Esophagus squamous epithelium (tissue), 5 donors: ENCODE measurements around the gene PSMG1. TPM values are rescaled to one million over a fixed set of nuclear protein-coding genes. Genes with fewer than 3 reads are reported as not detected.

Source experiments
- DNase-seq: peaks from one replicate; lab custom pipeline; 2025; lab: John Stamatoyannopoulos, UW
- H3K27ac ChIP-seq, 4 donors: fragments of 200-600 bp; sonication (generic); one replicate each; pipeline ENCODE4 v1.5.1; 2016 to 2019; ENCODE audit warnings: mild to moderate bottlenecking in 1 of 4
- H3K27me3 ChIP-seq, 4 donors: fragments of 200-600 bp; sonication (generic); 1 replicate in 3 of 4; 2 replicates in 1 of 4; pipeline versions ENCODE4 v1.5.1 to v1.6.0; 2017 to 2021; ENCODE audit warnings: antibody characterized with exemption in 1 of 4
- H3K36me3 ChIP-seq, 3 donors: fragments of 200-600 bp; sonication (generic); one replicate each; pipeline ENCODE4 v1.5.1; 2016 to 2019
- H3K4me1 ChIP-seq, 3 donors: fragments of 200-600 bp; sonication (generic); one replicate each; pipeline ENCODE4 v1.5.1; 2017 to 2019
- H3K4me3 ChIP-seq, 4 donors: fragments of 200-600 bp; sonication (generic); 1 replicate in 3 of 4; 2 replicates in 1 of 4; pipeline ENCODE4 v1.5.1; 2016 to 2019; ENCODE audit warnings: mild to moderate bottlenecking in 2 of 4, moderate library complexity in 1 of 4
- H3K9me3 ChIP-seq, 3 donors: fragments of 200-600 bp; sonication (generic); one replicate each; pipeline ENCODE4 v1.5.1; 2016 to 2019
- POLR2A ChIP-seq, 4 donors: fragments of 450-650 bp; IDR thresholded peaks; one replicate each; pipeline ENCODE4 v1.6.1; 2017; ENCODE audit warnings: antibody characterized with exemption in 4 of 4, mild to moderate bottlenecking in 4 of 4, moderate library complexity in 3 of 4
- WGBS, 2 donors: methylation state at CpG; one replicate each; pipeline ENCODE4 v1.1.5; 2018; 5-methylcytosine and 5-hydroxymethylcytosine counted together
- intact Hi-C: fragments of 100-400 bp; cut with DNase I; formaldehyde crosslinking; loops from one replicate; pipeline ENCODE4 v1.15.0; 2022
- total RNA-seq, 4 donors: library from RNA; depleted of rRNA; stranded (reverse); fragments of >200 nt; gene quantifications; one replicate each; pipeline ENCODE4 v1.1.0, GENCODE V29; 2016
- TF ChIP-seq, protein P1 (sequence below), 6 experiments: fragments of 450-650 bp in 4 of 6; fragments of 200-600 bp in 2 of 6; sonication (generic) in 2 of 6; IDR thresholded peaks; one replicate each; pipeline ENCODE4 v1.5.1; 2016 to 2019; ENCODE audit warnings: antibody characterized with exemption in 6 of 6, mild to moderate bottlenecking in 4 of 6, moderate library complexity in 4 of 6
- donor health status: DM: yes; HTN: yes; CAD: no.

Gene PSMG1
- total RNA-seq, 4 donors from 2014 or later, result 33.8 to 56.5 (median 45.8) TPM

DNA sequence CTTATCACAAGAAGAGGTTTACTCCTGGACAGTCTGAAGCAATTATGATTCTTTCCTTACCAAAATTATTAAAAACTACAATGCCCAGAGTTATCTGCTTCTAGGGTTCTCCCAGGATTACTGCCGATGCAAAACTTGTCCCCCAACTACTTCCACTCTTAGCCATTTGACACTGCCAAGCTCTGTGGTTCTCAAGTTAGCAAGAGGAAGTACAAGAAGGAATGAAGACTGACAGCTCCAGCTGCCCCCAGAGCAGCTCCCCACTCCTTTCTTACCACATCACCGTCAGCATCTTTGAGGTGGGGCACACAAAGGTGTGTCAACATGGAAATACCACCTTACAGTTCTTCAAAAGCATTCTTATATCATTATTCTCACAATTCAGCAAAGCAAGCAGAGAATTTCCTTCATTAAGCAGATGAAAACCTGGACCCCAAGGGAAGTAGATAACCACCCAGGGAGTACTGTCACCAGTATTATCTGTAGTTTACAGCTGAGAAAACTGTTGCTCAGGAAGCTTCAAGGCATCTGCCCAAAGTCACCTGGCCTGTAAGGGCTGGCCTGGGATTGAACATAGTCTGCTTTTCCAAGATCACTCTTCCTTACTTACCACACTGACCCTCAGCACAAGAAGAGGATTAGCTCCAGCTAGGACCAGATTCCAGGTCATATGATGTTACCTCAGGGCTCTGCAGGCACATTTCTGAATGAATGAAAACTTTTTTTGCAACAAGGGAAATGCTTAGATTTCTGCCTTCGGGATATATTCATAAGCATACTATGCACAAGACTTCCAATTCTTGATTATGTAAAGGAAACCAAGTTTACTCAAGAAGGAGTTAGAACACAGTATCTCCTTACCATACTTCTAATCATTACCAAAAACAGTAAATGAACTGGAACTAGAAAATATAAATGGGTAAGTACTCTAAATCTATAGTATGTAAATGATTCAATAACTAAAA lies 9.3 kb downstream of the PSMG1 start:
- Histone ChIP-seq H3K9me3 (no peaks in the 10 kb centered on the region), H3K4me3 (no peak overlapping the region), H3K27ac (no peak overlapping the region), H3K27me3 (no peaks in the 10 kb centered on the region), H3K36me3 (peaks cover 0 to 87% (median 1%) of the 10 kb centered on the region in 3 donors), H3K4me1 (no peaks in the 10 kb centered on the region)
- WGBS, 2 donors, result 82 to 88% methylated on average over 3 of the region's 3 CpGs
- no peak for DNase-seq
- TF ChIP-seq POLR2A (IDR thresholded peaks at IDR 0.05), result no peak
- TF ChIP-seq, protein P1, sequence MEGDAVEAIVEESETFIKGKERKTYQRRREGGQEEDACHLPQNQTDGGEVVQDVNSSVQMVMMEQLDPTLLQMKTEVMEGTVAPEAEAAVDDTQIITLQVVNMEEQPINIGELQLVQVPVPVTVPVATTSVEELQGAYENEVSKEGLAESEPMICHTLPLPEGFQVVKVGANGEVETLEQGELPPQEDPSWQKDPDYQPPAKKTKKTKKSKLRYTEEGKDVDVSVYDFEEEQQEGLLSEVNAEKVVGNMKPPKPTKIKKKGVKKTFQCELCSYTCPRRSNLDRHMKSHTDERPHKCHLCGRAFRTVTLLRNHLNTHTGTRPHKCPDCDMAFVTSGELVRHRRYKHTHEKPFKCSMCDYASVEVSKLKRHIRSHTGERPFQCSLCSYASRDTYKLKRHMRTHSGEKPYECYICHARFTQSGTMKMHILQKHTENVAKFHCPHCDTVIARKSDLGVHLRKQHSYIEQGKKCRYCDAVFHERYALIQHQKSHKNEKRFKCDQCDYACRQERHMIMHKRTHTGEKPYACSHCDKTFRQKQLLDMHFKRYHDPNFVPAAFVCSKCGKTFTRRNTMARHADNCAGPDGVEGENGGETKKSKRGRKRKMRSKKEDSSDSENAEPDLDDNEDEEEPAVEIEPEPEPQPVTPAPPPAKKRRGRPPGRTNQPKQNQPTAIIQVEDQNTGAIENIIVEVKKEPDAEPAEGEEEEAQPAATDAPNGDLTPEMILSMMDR (IDR thresholded peaks at IDR 0.05), result no peak
- intact Hi-C loops, result no loop called here

DNA sequence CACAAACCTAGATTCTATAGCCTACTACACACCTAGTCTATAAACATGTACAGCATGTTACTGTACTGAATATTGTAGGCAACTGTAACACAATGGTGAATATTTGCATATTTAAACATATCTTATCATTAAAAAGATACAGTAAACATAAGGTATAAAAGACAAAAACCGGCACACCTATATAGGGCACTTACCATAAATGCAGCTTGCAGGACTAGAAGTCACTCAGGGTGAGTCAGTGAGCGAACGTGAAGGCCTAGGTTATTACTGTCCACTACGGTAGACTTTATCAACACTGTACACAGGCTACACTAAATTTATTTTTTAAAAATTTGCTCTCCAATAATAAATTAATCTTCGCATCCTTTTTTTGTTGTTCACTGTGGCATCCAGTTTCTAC lies 13.3 kb downstream of the PSMG1 start:
- peaks cover 0 to 57% (median 0%) of the 10 kb centered on the region in 3 donors for H3K36me3 ChIP-seq
- H3K9me3 ChIP-seq, result peaks cover 0 to under 1% (median 0%) of the 10 kb centered on the region in 3 donors
- H3K27ac ChIP-seq, result no peak overlapping the region
- DNase-seq, result no peak
- H3K4me1 ChIP-seq, result no peaks in the 10 kb centered on the region
- TF ChIP-seq, protein P1 (IDR thresholded peaks at IDR 0.05), result no peak
- TF ChIP-seq POLR2A (IDR thresholded peaks at IDR 0.05), result no peak
- intact Hi-C loops, result no loop called here
- no peak overlapping the region for H3K4me3 ChIP-seq
- H3K27me3 ChIP-seq, result no peaks in the 10 kb centered on the region
- 94 to 98% methylated on average over 5 of the region's 5 CpGs for WGBS, 2 donors

GRCh38 chr21:39168800-39169199 lies 14.5 kb downstream of the PSMG1 start:
- Histone ChIP-seq H3K27ac (no peak overlapping the region), H3K4me1 (no peaks in the 10 kb centered on the region), H3K9me3 (peaks cover 0 to 12% (median 0%) of the 10 kb centered on the region in 3 donors), H3K36me3 (peaks cover 0 to 46% (median 0%) of the 10 kb centered on the region in 3 donors), H3K27me3 (peaks cover 0 to 3% (median 0%) of the 10 kb centered on the region in 4 donors), H3K4me3 (no peak overlapping the region)
- intact Hi-C loops, result no loop called here
- WGBS, 2 donors, result 81 to 91% methylated on average over 2 of the region's 2 CpGs
- TF ChIP-seq POLR2A (IDR thresholded peaks at IDR 0.05), result no peak
- TF ChIP-seq, protein P1 (IDR thresholded peaks at IDR 0.05), result no peak
- DNase-seq, result no peak

- Histone ChIP-seq H3K4me3 (no peak overlapping the region), H3K27me3 (peaks cover 0 to 3% (median 0%) of the 10 kb centered on the region in 4 donors), H3K9me3 (peaks cover 0 to 13% (median 0%) of the 10 kb centered on the region in 3 donors), H3K27ac (no peak overlapping the region), H3K4me1 (peaks cover 0 to 9% (median 0%) of the 10 kb centered on the region in 3 donors), H3K36me3 (peaks cover 0 to 4% (median 0%) of the 10 kb centered on the region in 3 donors)
- intact Hi-C loops, result no loop called here
- WGBS, 2 donors, result 76 to 87% methylated on average over 2 of the region's 2 CpGs
- DNase-seq, result no peak
- no peak for TF ChIP-seq POLR2A (IDR thresholded peaks at IDR 0.05)
- TF ChIP-seq, protein P1 (IDR thresholded peaks at IDR 0.05), result no peak
These were observed 18.7 kb downstream of the PSMG1 start for GRCh38 chr21:39164523-39164922.

- peaks cover 0 to 3% (median 0%) of the 10 kb centered on the region in 4 donors for H3K27me3 ChIP-seq
- no peaks in the 10 kb centered on the region for H3K36me3 ChIP-seq
- DNase-seq, result no peak
- no peak overlapping the region for H3K27ac ChIP-seq
- TF ChIP-seq POLR2A (IDR thresholded peaks at IDR 0.05), result no peak
- TF ChIP-seq, protein P1 (IDR thresholded peaks at IDR 0.05), result no peak
- WGBS, 2 donors, result 63 to 77% methylated on average over 3 of the region's 3 CpGs
- intact Hi-C loops, result no loop called here
- peaks cover 0 to 14% (median 0%) of the 10 kb centered on the region in 3 donors for H3K4me1 ChIP-seq
- H3K4me3 ChIP-seq, result no peak overlapping the region
- peaks cover 0 to 13% (median 0%) of the 10 kb centered on the region in 3 donors for H3K9me3 ChIP-seq
These were observed 22.2 kb downstream of the PSMG1 start for GRCh38 chr21:39161064-39161463.
